DOHH2 (cell line): ENCODE results near the gene TEX29.

ENCODE experiments used
- H3F3A ChIP-seq: fragments of 200-600 bp; sonication (generic), shearing (Covaris generic); 2 replicates; pipeline ENCODE4 v1.6.0; 2016; ENCODE audit warnings: antibody characterized with exemption, mild to moderate bottlenecking; ENCODE audit not compliant: control insufficient read depth, insufficient read depth
- H3K27ac ChIP-seq: fragments of 200-600 bp; sonication (generic); 2 replicates; pipeline ENCODE4 v1.5.1; 2014; ENCODE audit warnings: low read depth, mild to moderate bottlenecking, low read length, moderate library complexity
- H3K27me3 ChIP-seq: fragments of 200-600 bp; sonication (generic); 2 replicates; pipeline ENCODE4 v1.6.1; 2014; ENCODE audit warnings: mild to moderate bottlenecking, low read length, mixed read lengths; ENCODE audit not compliant: control insufficient read depth
- H3K36me3 ChIP-seq: fragments of 200-600 bp; sonication (generic); 2 replicates; pipeline ENCODE4 v1.6.1; 2014; ENCODE audit warnings: mild to moderate bottlenecking, low read length, moderate library complexity, mixed read lengths; ENCODE audit not compliant: control insufficient read depth
- H3K4me1 ChIP-seq: fragments of 200-600 bp; sonication (generic); 2 replicates; pipeline ENCODE4 v1.6.1; 2014; ENCODE audit warnings: mild to moderate bottlenecking, low read length, mixed read lengths; ENCODE audit not compliant: control insufficient read depth
- H3K4me2 ChIP-seq: fragments of 200-600 bp; sonication (generic); 2 replicates; pipeline ENCODE4 v1.6.0; 2014; ENCODE audit warnings: mild to moderate bottlenecking, low read length, moderate library complexity
- H3K4me3 ChIP-seq: fragments of 200-600 bp; sonication (generic); 2 replicates; pipeline ENCODE4 v1.5.1; 2014; ENCODE audit warnings: mild to moderate bottlenecking, low read length, mixed read lengths
- H3K79me2 ChIP-seq: fragments of 200-600 bp; sonication (generic); 2 replicates; pipeline ENCODE4 v1.6.1; 2014; ENCODE audit warnings: mild to moderate bottlenecking, low read length, mixed read lengths; ENCODE audit not compliant: control insufficient read depth
- H3K9me2 ChIP-seq: fragments of 200-600 bp; sonication (generic); replicated peaks from 2 replicates; pipeline ENCODE4 v1.6.1; 2014; ENCODE audit warnings: mild to moderate bottlenecking, low read length, mixed read lengths; ENCODE audit not compliant: control insufficient read depth
- H3K9me3 ChIP-seq: fragments of 200-600 bp; sonication (generic); 2 replicates; pipeline ENCODE4 v1.6.1; 2014; ENCODE audit warnings: antibody characterized with exemption, low read length, mixed read lengths; ENCODE audit not compliant: control insufficient read depth, insufficient read depth
- H4K20me1 ChIP-seq: fragments of 200-600 bp; sonication (generic); 2 replicates; pipeline ENCODE4 v1.6.0; 2014; ENCODE audit warnings: low read depth, mild to moderate bottlenecking, antibody characterized with exemption, low read length, moderate library complexity; ENCODE audit not compliant: control insufficient read depth, insufficient read depth
- CTCF ChIP-seq: fragments of 200-600 bp; sonication (generic); IDR thresholded peaks from one replicate; pipeline ENCODE4 v1.5.1; 2014; ENCODE audit warnings: antibody characterized with exemption, mild to moderate bottlenecking, low read depth, low read length; ENCODE audit not compliant: poor library complexity, severe bottlenecking
- EZH2phosphoT487 ChIP-seq: fragments of 200-600 bp; sonication (generic); IDR thresholded peaks from 2 replicates; pipeline ENCODE4 v1.6.1; 2017; ENCODE audit warnings: borderline replicate concordance, mild to moderate bottlenecking, antibody characterized with exemption, low read length, moderate library complexity, mixed read lengths

The TEX29 gene

GRCh38 chr13:111287201-111287600 lies 33.2 kb upstream of the TEX29 start:
- Histone ChIP-seq H3K36me3 (peaks cover 96% of the 10 kb centered on the region), H3K27ac (no peak overlapping the region), H3F3A (no peaks in the 10 kb centered on the region), H3K27me3 (no peaks in the 10 kb centered on the region), H3K9me3 (no peaks in the 10 kb centered on the region), H4K20me1 (no peaks in the 10 kb centered on the region; the same call in 1 of the 2 replicates), H3K79me2 (no peaks in the 10 kb centered on the region), H3K9me2 (no peaks in the 10 kb centered on the region), H3K4me2 (no peak overlapping the region), H3K4me3 (no peak overlapping the region), H3K4me1 (no peaks in the 10 kb centered on the region)
- TF ChIP-seq CTCF (no peak), EZH2phosphoT487 (no peak)

GRCh38 chr13:111288276-111288675 lies 32.2 kb upstream of the TEX29 start:
- Histone ChIP-seq H3K4me1 (no peaks in the 10 kb centered on the region), H3K9me2 (no peaks in the 10 kb centered on the region), H3K4me3 (no peak overlapping the region), H3K4me2 (no peak overlapping the region), H3K9me3 (no peaks in the 10 kb centered on the region), H3K36me3 (peaks cover 96% of the 10 kb centered on the region), H3K27ac (no peak overlapping the region), H4K20me1 (no peaks in the 10 kb centered on the region; the same call in 1 of the 2 replicates), H3K79me2 (no peaks in the 10 kb centered on the region), H3F3A (no peaks in the 10 kb centered on the region), H3K27me3 (no peaks in the 10 kb centered on the region)
- TF ChIP-seq EZH2phosphoT487 (no peak), CTCF (no peak)

DNA sequence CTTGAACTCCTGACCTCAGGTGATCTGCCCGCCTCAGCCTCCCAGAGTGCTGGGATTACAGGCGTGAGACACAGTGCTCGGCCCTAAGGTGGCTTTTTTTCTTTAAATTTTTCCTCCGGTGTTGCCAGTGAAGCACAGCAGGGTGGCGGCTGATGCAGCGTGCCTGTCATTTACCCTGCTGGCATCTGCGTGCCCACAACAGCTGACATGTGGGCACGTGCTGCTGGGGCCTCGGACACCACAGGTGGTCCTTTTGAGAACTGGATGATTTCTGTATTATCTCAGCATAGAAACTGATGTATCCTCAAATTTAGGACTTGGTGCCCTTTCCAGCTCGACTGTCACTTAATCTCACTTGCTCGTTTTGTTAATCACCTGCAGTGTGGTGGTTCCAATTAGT lies 31.2 kb upstream of the TEX29 start:
- H3K4me1 ChIP-seq, result no peaks in the 10 kb centered on the region
- TF ChIP-seq EZH2phosphoT487 (no peak), CTCF (no peak)
- H3K9me3 ChIP-seq, result no peaks in the 10 kb centered on the region
- no peaks in the 10 kb centered on the region; the same call in 1 of the 2 replicates for H4K20me1 ChIP-seq
- H3K36me3 ChIP-seq, result peaks cover 96% of the 10 kb centered on the region
- H3K79me2 ChIP-seq, result no peaks in the 10 kb centered on the region
- H3K4me2 ChIP-seq, result no peak overlapping the region
- H3K4me3 ChIP-seq, result no peak overlapping the region
- no peaks in the 10 kb centered on the region for H3F3A ChIP-seq
- no peaks in the 10 kb centered on the region for H3K27me3 ChIP-seq
- H3K9me2 ChIP-seq, result no peaks in the 10 kb centered on the region
- H3K27ac ChIP-seq, result no peak overlapping the region
